SK-N-SH (cell line): ENCODE results near the gene DTNBP1. TPM values are rescaled to one million over a fixed set of nuclear protein-coding genes. Genes with fewer than 3 reads are reported as not detected.

Experiments used
- CTCF ChIA-PET: fragments of 300-600, 350-600 bp; formaldehyde crosslinking; extraction: SDS; loops from one replicate; lab custom pipeline; 2021; lab: Yijun Ruan, JAX
- POLR2A ChIA-PET: fragments of 350-600 bp; sonication (Branson Sonifier 250); formaldehyde crosslinking; extraction: SDS; loops from one replicate; lab custom pipeline; 2020; ENCODE audit warnings: antibody characterized with exemption, inconsistent platforms; lab: Yijun Ruan, JAX
- DNase-seq: peaks from one replicate; pipeline ENCODE4 v3.0.0; 2012
- H2AFZ ChIP-seq: fragments of 200-600 bp; sonication (generic); 2 replicates; pipeline ENCODE4 v1.8.1; 2016; ENCODE audit warnings: antibody characterized with exemption, mild to moderate bottlenecking, low read depth
- H3F3A ChIP-seq: fragments of 200-600 bp; sonication (generic); replicated peaks from 2 replicates; pipeline ENCODE3; 2016; ENCODE audit warnings: antibody characterized with exemption, mild to moderate bottlenecking; ENCODE audit not compliant: insufficient read depth
- H3K27ac ChIP-seq, 2 experiments: fragments of 200-500 bp in 1 of 2; fragments of 200-600 bp in 1 of 2; sonication (Bioruptor generic) in 1 of 2; sonication (generic), shearing (Covaris generic) in 1 of 2; 2 replicates each; pipeline versions ENCODE4 v1.5.1 to v1.6.1; 2014 to 2016; ENCODE audit warnings: low read depth in 2 of 2, inconsistent platforms in 1 of 2, low read length in 1 of 2, mild to moderate bottlenecking in 1 of 2, mixed read lengths in 1 of 2
- H3K27me3 ChIP-seq: fragments of 200-600 bp; sonication (generic), shearing (Covaris generic); 2 replicates; pipeline ENCODE4 v1.6.1; 2016; ENCODE audit warnings: mixed run types; ENCODE audit not compliant: insufficient read depth
- H3K36me3 ChIP-seq, 2 experiments: fragments of 200-500 bp in 1 of 2; fragments of 200-600 bp in 1 of 2; sonication (Bioruptor generic) in 1 of 2; sonication (generic) in 1 of 2; replicated peaks in 1 of 2; 2 replicates each; pipeline versions ENCODE3 to v1.5.1; 2014 to 2016; ENCODE audit warnings: low read length in 1 of 2, mild to moderate bottlenecking in 1 of 2; ENCODE audit not compliant: insufficient read depth in 2 of 2, control insufficient read depth in 1 of 2
- H3K4me1 ChIP-seq, 2 experiments: fragments of 200-500 bp in 1 of 2; fragments of 200-600 bp in 1 of 2; sonication (Bioruptor generic) in 1 of 2; sonication (generic), shearing (Covaris generic) in 1 of 2; 2 replicates each; pipeline versions ENCODE4 v1.5.1 to v1.6.1; 2014 to 2016; ENCODE audit warnings: low read depth in 1 of 2, low read length in 1 of 2, mixed run types in 1 of 2; ENCODE audit not compliant: insufficient read depth in 2 of 2, control insufficient read depth in 1 of 2
- H3K4me2 ChIP-seq: fragments of 200-600 bp; sonication (generic), shearing (Covaris generic); 2 replicates; pipeline ENCODE4 v1.6.1; 2017; ENCODE audit warnings: mixed run types
- H3K4me3 ChIP-seq, 2 experiments: fragments of 200-500 bp in 1 of 2; fragments of 200-600 bp in 1 of 2; sonication (Bioruptor generic) in 1 of 2; sonication (generic), shearing (Covaris generic) in 1 of 2; 2 replicates each; pipeline versions ENCODE4 v1.5.1 to v1.8.1; 2014 to 2016; ENCODE audit warnings: low read depth in 2 of 2, inconsistent platforms in 1 of 2, low read length in 1 of 2, mild to moderate bottlenecking in 1 of 2, mixed read lengths in 1 of 2, moderate library complexity in 1 of 2
- H3K79me2 ChIP-seq: fragments of 200-600 bp; sonication (generic); 2 replicates; pipeline ENCODE4 v1.8.1; 2017; ENCODE audit warnings: mild to moderate bottlenecking; ENCODE audit not compliant: insufficient read depth
- H3K9ac ChIP-seq: fragments of 200-600 bp; sonication (generic); 2 replicates; pipeline ENCODE4 v1.6.1; 2017; ENCODE audit warnings: mixed run types
- H3K9me2 ChIP-seq: fragments of 200-600 bp; sonication (generic); 2 replicates; pipeline ENCODE4 v1.6.1; 2017; ENCODE audit warnings: mixed run types
- H3K9me3 ChIP-seq: fragments of 200-600 bp; sonication (generic); 2 replicates; pipeline ENCODE4 v1.6.1; 2017; ENCODE audit warnings: mixed run types, mild to moderate bottlenecking, moderate library complexity
- H4K20me1 ChIP-seq: fragments of 200-600 bp; sonication (generic); 2 replicates; pipeline ENCODE4 v1.6.1; 2017; ENCODE audit warnings: mild to moderate bottlenecking, mixed run types; ENCODE audit not compliant: insufficient read depth
- CHD2 ChIP-seq: fragments of 150-350 bp; IDR thresholded peaks from 2 replicates; pipeline ENCODE4 v1.6.1; 2018; ENCODE audit warnings: low read length; ENCODE audit not compliant: partially characterized antibody
- ELF1 ChIP-seq: IDR thresholded peaks from 2 replicates; pipeline ENCODE4 v1.4.0; 2012
- EZH2phosphoT487 ChIP-seq: fragments of 200-600 bp; sonication (generic); IDR thresholded peaks from 2 replicates; pipeline ENCODE4 v1.6.1; 2017; ENCODE audit warnings: low read depth, mixed run types, mild to moderate bottlenecking, antibody characterized with exemption, moderate library complexity, borderline replicate concordance
- FOXM1 ChIP-seq: IDR thresholded peaks from 2 replicates; pipeline ENCODE4 v1.4.0; 2012; ENCODE audit warnings: low read depth, mild to moderate bottlenecking
- GATA2 ChIP-seq: sonication (generic); formaldehyde crosslinking; IDR thresholded peaks from 2 replicates; pipeline ENCODE4 v1.5.0; 2020; ENCODE audit warnings: mild to moderate bottlenecking, missing genetic modification reagents
- POLR2AphosphoS5 ChIP-seq: IDR thresholded peaks from 2 replicates; pipeline ENCODE4 v1.6.1; 2012; ENCODE audit warnings: low read depth, low read length
- RAD21 ChIP-seq: IDR thresholded peaks from 2 replicates; pipeline ENCODE4 v1.6.1; 2012; ENCODE audit warnings: mild to moderate bottlenecking, low read length
- RCOR1 ChIP-seq: fragments of 150-350 bp; IDR thresholded peaks from 2 replicates; pipeline ENCODE4 v1.6.1; 2017; ENCODE audit warnings: antibody characterized with exemption, low read length
- RXRA ChIP-seq: IDR thresholded peaks from 2 replicates; pipeline ENCODE4 v1.4.0; 2012; ENCODE audit warnings: low read depth, mild to moderate bottlenecking, borderline replicate concordance
- SIN3A ChIP-seq: IDR thresholded peaks from 2 replicates; pipeline ENCODE4 v1.6.1; 2012; ENCODE audit warnings: low read depth, mild to moderate bottlenecking, low read length, moderate library complexity, borderline replicate concordance
- TCF12 ChIP-seq: IDR thresholded peaks from 2 replicates; pipeline ENCODE4 v1.4.0; 2012
- WGBS: methylation state at CpG from one replicate; pipeline ENCODE4 v1.1.6; 2017; ENCODE audit warnings: low lambda C conversion rate; 5-methylcytosine and 5-hydroxymethylcytosine counted together
- polyA plus RNA-seq, 3 experiments: library from polyadenylated mRNA; depleted of rRNA; stranded (reverse); fragments of >200 nt; gene quantifications; 2 replicates each; pipeline ENCODE4 v1.2.3, GENCODE V29; 2012
- TF ChIP-seq, protein P1 (sequence below): IDR thresholded peaks from 2 replicates; pipeline ENCODE4 v1.6.1; 2012; ENCODE audit warnings: mild to moderate bottlenecking, low read depth, low read length, moderate library complexity
- TF ChIP-seq, protein P2 (sequence below): fragments of 150-350 bp; IDR thresholded peaks from 2 replicates; pipeline ENCODE4 v1.6.1; 2017; ENCODE audit warnings: antibody characterized with exemption, low read length, low read depth, borderline replicate concordance
- TF ChIP-seq, protein P3 (sequence below): fragments of 200-600 bp; sonication (generic); IDR thresholded peaks from 2 replicates; pipeline ENCODE4 v1.6.1; 2017; ENCODE audit warnings: antibody characterized with exemption, mild to moderate bottlenecking, moderate library complexity
- TF ChIP-seq, protein P4 (sequence below): IDR thresholded peaks from 2 replicates; pipeline ENCODE4; 2012

The DTNBP1 gene
- polyA plus RNA-seq, 1 of the 3 experiments (the other 2 are of a cell fraction) = 19.7 TPM

DNA sequence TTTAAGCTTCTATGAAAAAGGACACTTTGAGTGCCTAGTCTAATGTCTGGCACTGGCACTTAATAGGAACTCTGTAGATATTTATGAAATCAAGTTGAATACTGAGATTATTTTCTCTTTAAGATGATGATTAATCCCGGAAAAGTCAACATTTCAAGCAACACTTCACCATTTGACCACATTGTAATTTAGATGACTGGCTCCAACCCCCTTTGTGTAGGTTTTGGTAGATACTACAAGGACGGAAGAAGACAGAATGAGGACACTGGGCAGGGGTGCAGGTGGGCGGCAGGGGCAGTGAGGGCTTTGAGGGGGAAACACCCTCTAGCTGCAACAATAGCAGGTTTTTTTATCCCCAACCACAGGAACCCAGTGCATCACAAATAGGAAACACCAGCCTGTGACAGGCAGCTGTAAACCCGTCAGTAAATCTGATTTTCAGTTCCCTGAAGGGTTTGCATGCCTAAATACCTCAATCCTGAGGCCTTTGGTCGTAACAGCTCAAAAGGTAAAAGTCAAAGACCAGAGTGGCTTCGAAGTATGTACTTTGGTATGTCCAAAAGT lies 4.6 kb downstream of the DTNBP1 start:
- H3K4me3 ChIP-seq = no peak overlapping the region
- CTCF ChIA-PET = interaction anchor here (0.6 to 1.5 kb wide), 2 partner anchors 525 to 1529 kb away, joined by 3 to 4 read pairs; no protein-coding TSS in a partner anchor

DNA sequence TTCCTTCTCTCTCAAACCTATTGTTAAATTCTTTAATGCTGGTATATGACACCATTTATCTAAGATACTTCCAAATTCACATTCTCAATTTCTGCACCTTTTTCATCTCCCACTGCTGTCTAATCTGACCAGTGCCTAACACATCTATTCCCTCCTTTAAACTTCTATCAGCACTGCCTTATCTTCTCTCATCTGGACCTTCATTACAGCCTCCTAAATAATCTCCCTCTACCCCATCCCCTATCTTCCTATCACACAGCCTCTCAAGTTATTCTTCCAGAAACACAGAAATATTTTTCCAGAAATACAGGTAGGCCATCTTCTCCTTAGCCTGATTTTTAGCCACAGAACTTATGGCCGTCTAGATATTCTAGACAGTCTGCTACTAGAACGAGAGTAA lies 5.5 kb downstream of the DTNBP1 start:
- Histone ChIP-seq H4K20me1 (no peaks in the 10 kb centered on the region), H3K4me3 (no peak overlapping the region), H3K27me3 (no peaks in the 10 kb centered on the region), H3K4me2 (no peak overlapping the region), H3K36me3 (peaks cover 3 to 6% of the 10 kb centered on the region in 2 experiments), H3K9ac (no peak overlapping the region), H2AFZ (no peak overlapping the region), H3K9me3 (no peaks in the 10 kb centered on the region), H3K79me2 (peaks cover 17% of the 10 kb centered on the region), H3F3A (no peaks in the 10 kb centered on the region), H3K9me2 (no peaks in the 10 kb centered on the region), H3K27ac (no peak overlapping the region), H3K4me1 (peaks cover 3 to 12% of the 10 kb centered on the region in 2 experiments; a peak in 2 of 4 replicates)
- WGBS = 100% methylated on average over 2 of the region's 2 CpGs
- CTCF ChIA-PET = no interaction called here
- POLR2A ChIA-PET = no interaction called here
- DNase-seq = no peak
- TF ChIP-seq FOXM1 (no peak), SIN3A (no peak), POLR2AphosphoS5 (no peak)
- TF ChIP-seq, protein P1, sequence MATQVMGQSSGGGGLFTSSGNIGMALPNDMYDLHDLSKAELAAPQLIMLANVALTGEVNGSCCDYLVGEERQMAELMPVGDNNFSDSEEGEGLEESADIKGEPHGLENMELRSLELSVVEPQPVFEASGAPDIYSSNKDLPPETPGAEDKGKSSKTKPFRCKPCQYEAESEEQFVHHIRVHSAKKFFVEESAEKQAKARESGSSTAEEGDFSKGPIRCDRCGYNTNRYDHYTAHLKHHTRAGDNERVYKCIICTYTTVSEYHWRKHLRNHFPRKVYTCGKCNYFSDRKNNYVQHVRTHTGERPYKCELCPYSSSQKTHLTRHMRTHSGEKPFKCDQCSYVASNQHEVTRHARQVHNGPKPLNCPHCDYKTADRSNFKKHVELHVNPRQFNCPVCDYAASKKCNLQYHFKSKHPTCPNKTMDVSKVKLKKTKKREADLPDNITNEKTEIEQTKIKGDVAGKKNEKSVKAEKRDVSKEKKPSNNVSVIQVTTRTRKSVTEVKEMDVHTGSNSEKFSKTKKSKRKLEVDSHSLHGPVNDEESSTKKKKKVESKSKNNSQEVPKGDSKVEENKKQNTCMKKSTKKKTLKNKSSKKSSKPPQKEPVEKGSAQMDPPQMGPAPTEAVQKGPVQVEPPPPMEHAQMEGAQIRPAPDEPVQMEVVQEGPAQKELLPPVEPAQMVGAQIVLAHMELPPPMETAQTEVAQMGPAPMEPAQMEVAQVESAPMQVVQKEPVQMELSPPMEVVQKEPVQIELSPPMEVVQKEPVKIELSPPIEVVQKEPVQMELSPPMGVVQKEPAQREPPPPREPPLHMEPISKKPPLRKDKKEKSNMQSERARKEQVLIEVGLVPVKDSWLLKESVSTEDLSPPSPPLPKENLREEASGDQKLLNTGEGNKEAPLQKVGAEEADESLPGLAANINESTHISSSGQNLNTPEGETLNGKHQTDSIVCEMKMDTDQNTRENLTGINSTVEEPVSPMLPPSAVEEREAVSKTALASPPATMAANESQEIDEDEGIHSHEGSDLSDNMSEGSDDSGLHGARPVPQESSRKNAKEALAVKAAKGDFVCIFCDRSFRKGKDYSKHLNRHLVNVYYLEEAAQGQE = no peak
- TF ChIP-seq, protein P2, sequence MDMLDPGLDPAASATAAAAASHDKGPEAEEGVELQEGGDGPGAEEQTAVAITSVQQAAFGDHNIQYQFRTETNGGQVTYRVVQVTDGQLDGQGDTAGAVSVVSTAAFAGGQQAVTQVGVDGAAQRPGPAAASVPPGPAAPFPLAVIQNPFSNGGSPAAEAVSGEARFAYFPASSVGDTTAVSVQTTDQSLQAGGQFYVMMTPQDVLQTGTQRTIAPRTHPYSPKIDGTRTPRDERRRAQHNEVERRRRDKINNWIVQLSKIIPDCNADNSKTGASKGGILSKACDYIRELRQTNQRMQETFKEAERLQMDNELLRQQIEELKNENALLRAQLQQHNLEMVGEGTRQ = no peak
- TF ChIP-seq, protein P3, sequence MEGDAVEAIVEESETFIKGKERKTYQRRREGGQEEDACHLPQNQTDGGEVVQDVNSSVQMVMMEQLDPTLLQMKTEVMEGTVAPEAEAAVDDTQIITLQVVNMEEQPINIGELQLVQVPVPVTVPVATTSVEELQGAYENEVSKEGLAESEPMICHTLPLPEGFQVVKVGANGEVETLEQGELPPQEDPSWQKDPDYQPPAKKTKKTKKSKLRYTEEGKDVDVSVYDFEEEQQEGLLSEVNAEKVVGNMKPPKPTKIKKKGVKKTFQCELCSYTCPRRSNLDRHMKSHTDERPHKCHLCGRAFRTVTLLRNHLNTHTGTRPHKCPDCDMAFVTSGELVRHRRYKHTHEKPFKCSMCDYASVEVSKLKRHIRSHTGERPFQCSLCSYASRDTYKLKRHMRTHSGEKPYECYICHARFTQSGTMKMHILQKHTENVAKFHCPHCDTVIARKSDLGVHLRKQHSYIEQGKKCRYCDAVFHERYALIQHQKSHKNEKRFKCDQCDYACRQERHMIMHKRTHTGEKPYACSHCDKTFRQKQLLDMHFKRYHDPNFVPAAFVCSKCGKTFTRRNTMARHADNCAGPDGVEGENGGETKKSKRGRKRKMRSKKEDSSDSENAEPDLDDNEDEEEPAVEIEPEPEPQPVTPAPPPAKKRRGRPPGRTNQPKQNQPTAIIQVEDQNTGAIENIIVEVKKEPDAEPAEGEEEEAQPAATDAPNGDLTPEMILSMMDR = no peak

More for the DNA sequence above, 4.6 kb downstream of the DTNBP1 start:
- Histone ChIP-seq H3K9ac (no peak overlapping the region), H3K36me3 (peaks cover 3 to 6% of the 10 kb centered on the region in 2 experiments), H3K9me2 (no peaks in the 10 kb centered on the region), H3K27me3 (no peaks in the 10 kb centered on the region), H3K27ac (no peak overlapping the region), H4K20me1 (no peaks in the 10 kb centered on the region), H3K79me2 (peaks cover 17% of the 10 kb centered on the region), H3K9me3 (no peaks in the 10 kb centered on the region), H2AFZ (no peak overlapping the region), H3F3A (no peaks in the 10 kb centered on the region), H3K4me1 (peaks cover 3 to 14% of the 10 kb centered on the region in 2 experiments; a peak in 2 of 4 replicates), H3K4me2 (no peak overlapping the region)
- TF ChIP-seq POLR2AphosphoS5 (no peak), EZH2phosphoT487 (no peak), CHD2 (no peak), RXRA (no peak), RAD21 (no peak), ELF1 (no peak), GATA2 (no peak), TCF12 (no peak), FOXM1 (no peak), RCOR1 (no peak)
- TF ChIP-seq, protein P4, sequence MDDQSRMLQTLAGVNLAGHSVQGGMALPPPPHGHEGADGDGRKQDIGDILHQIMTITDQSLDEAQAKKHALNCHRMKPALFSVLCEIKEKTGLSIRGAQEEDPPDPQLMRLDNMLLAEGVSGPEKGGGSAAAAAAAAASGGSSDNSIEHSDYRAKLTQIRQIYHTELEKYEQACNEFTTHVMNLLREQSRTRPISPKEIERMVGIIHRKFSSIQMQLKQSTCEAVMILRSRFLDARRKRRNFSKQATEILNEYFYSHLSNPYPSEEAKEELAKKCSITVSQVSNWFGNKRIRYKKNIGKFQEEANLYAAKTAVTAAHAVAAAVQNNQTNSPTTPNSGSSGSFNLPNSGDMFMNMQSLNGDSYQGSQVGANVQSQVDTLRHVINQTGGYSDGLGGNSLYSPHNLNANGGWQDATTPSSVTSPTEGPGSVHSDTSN = no peak
- TF ChIP-seq, protein P1 = no peak
- DNase-seq = no peak
- WGBS = 89% methylated on average over 6 of the region's 6 CpGs
- POLR2A ChIA-PET = no interaction called here
